Activated gamma-delta T cell (primary cell): Measurements from ENCODE around the gene CSMD2.
"Not testable (repeated sequence)": the region's sequence is repeated elsewhere in the genome, so short reads cannot be mapped to it uniquely, and the experiment has no call there.

Experiments used
- DNase-seq: peaks from one replicate; lab custom pipeline; 2025; lab: John Stamatoyannopoulos, UW

Gene CSMD2

GRCh38 chr1:33532936-33533335 is 632.1 kb downstream of the CSMD2 start:
- no peak for DNase-seq

GRCh38 chr1:33532250-33532649 is 632.8 kb downstream of the CSMD2 start:
- DNase-seq, result no peak

- no peak for DNase-seq
These were observed 635.1 kb downstream of the CSMD2 start for GRCh38 chr1:33529957-33530356.

GRCh38 chr1:33527934-33528333 is 637.1 kb downstream of the CSMD2 start:
- DNase-seq, result no peak

GRCh38 chr1:33524586-33524985 is 640.4 kb downstream of the CSMD2 start:
- DNase-seq, result no peak

GRCh38 chr1:33519240-33519884 is 645.7 kb downstream of the CSMD2 start:
- no peak for DNase-seq

GRCh38 chr1:33517596-33518250 is 647.3 kb downstream of the CSMD2 start:
- DNase-seq, result no peak

- no peak for DNase-seq
These were observed 648.0 kb downstream of the CSMD2 start for GRCh38 chr1:33516891-33517567.

GRCh38 chr1:33516428-33516827 is 648.6 kb downstream of the CSMD2 start:
- DNase-seq, result no peak

GRCh38 chr1:33515607-33516006 is 649.4 kb downstream of the CSMD2 start:
- no peak for DNase-seq

- no peak for DNase-seq
These were observed 649.9 kb downstream of the CSMD2 start for GRCh38 chr1:33515112-33515511.

GRCh38 chr1:33512226-33513011 is 652.6 kb downstream of the CSMD2 start:
- no peak for DNase-seq

- DNase-seq, result not testable (repeated sequence)
These were observed 655.8 kb downstream of the CSMD2 start for GRCh38 chr1:33509276-33509675.

- DNase-seq, result no peak
These were observed 656.9 kb downstream of the CSMD2 start for GRCh38 chr1:33508151-33508550.

GRCh38 chr1:33507661-33508060 is 657.4 kb downstream of the CSMD2 start:
- no peak for DNase-seq

- DNase-seq, result no peak
These were observed 661.5 kb downstream of the CSMD2 start for GRCh38 chr1:33503506-33503905.

- DNase-seq, result no peak
These were observed 662.3 kb downstream of the CSMD2 start for GRCh38 chr1:33502726-33503125.

GRCh38 chr1:33501774-33502173 is 663.3 kb downstream of the CSMD2 start:
- DNase-seq, result no peak

GRCh38 chr1:33501309-33501708 is 663.7 kb downstream of the CSMD2 start:
- DNase-seq, result no peak

GRCh38 chr1:33500547-33500946 is 664.5 kb downstream of the CSMD2 start:
- no peak for DNase-seq

GRCh38 chr1:33497410-33497809 is 667.6 kb downstream of the CSMD2 start:
- DNase-seq, result no peak

- DNase-seq, result no peak
These were observed 670.1 kb downstream of the CSMD2 start for GRCh38 chr1:33494929-33495328.
